A549 (cell line): ENCODE results near the gene DLGAP1. TPM values are rescaled to one million over a fixed set of nuclear protein-coding genes. Genes with fewer than 3 reads are reported as not detected.

Experiments used
- ATAC-seq, 2 experiments: fragments of 200-7000 bp in 1 of 2; fragments of >200 bp in 1 of 2; cut with Nextera tagmentation in 1 of 2; cut with Tn5 transposase in 1 of 2; 3 replicates each; pipeline versions ENCODE4 v1.8.0 to v1.9.1; 2018 to 2020; ENCODE audit warnings: mild to moderate bottlenecking in 1 of 2, moderate library complexity in 1 of 2
- CTCF ChIA-PET: fragments of 300-600 bp; sonication (Branson Sonifier 250); formaldehyde crosslinking; extraction: SDS; loops from one replicate; lab custom pipeline; 2021; ENCODE audit warnings: antibody characterized with exemption, inconsistent platforms; lab: Yijun Ruan, JAX
- POLR2A ChIA-PET: fragments of 350-600 bp; formaldehyde crosslinking; extraction: SDS; loops from one replicate; lab custom pipeline; 2021; ENCODE audit warnings: antibody characterized with exemption, inconsistent platforms; lab: Yijun Ruan, JAX
- DNase-seq, 2 experiments: peaks; one replicate each; pipeline versions ENCODE4 v3.0.0 to v3.0.0-alpha.2; 2011 to 2016; ENCODE audit warnings: low read depth in 1 of 2, low spot score in 1 of 2
- FAIRE-seq: peaks from 2 replicates; lab custom pipeline; 2011; peaks lifted over from hg19 to GRCh38; lab: Jason Lieb, UNC
- H3K27ac ChIP-seq, 2 experiments: fragments of >200 bp; sonication (Bioruptor Twin); formaldehyde crosslinking; 3 replicates each; pipeline ENCODE4 v1.5.1; 2016 to 2017
- H3K4me1 ChIP-seq: fragments of >200 bp; sonication (Bioruptor Twin); formaldehyde crosslinking; 3 replicates; pipeline ENCODE4 v1.6.1; 2016
- H3K4me2 ChIP-seq: fragments of >200 bp; sonication (Bioruptor Twin); formaldehyde crosslinking; 3 replicates; pipeline ENCODE4 v1.6.1; 2016
- H3K4me3 ChIP-seq: fragments of >200 bp; sonication (Bioruptor Twin); formaldehyde crosslinking; 3 replicates; pipeline ENCODE4 v1.5.1; 2016
- H3K9me3 ChIP-seq: fragments of >200 bp; sonication (Bioruptor Twin); formaldehyde crosslinking; 3 replicates; pipeline ENCODE4 v1.6.1; 2016
- CEBPB ChIP-seq, 2 experiments: fragments of >200 bp in 1 of 2; sonication (Bioruptor Twin) in 1 of 2; formaldehyde crosslinking in 1 of 2; IDR thresholded peaks; 2 replicates each; pipeline ENCODE4 v1.6.1; 2012 to 2016
- CHD2 ChIP-seq: fragments of 150-350 bp; IDR thresholded peaks from 2 replicates; pipeline ENCODE4 v1.6.1; 2014; ENCODE audit warnings: low read length; ENCODE audit not compliant: partially characterized antibody
- E2F6 ChIP-seq: IDR thresholded peaks from 2 replicates; pipeline ENCODE4 v1.6.1; 2012; ENCODE audit warnings: low read depth, borderline replicate concordance
- EP300 ChIP-seq, 2 experiments: fragments of >200 bp; sonication (Bioruptor Twin); formaldehyde crosslinking; IDR thresholded peaks; 2 replicates in 1 of 2; 3 replicates in 1 of 2; pipeline ENCODE4 v1.6.1; 2016 to 2017
- FOSB ChIP-seq: fragments of 250-450 bp; sonication (Bioruptor Pico); IDR thresholded peaks from 2 replicates; pipeline ENCODE4 v1.5.0; 2020; ENCODE audit warnings: mild to moderate bottlenecking, moderate library complexity
- FOSL2 ChIP-seq, 2 experiments: fragments of 450-650 bp in 1 of 2; fragments of >200 bp in 1 of 2; sonication (Bioruptor Twin) in 1 of 2; formaldehyde crosslinking; IDR thresholded peaks; 2 replicates each; pipeline versions ENCODE4 v1.5.0 to v1.6.1; 2016 to 2020; ENCODE audit warnings: mild to moderate bottlenecking in 1 of 2, moderate library complexity in 1 of 2
- GATA3 ChIP-seq: IDR thresholded peaks from 2 replicates; pipeline ENCODE4 v1.6.1; 2012; ENCODE audit warnings: borderline replicate concordance
- HOXB5 ChIP-seq: fragments of 250-450 bp; sonication (Bioruptor Pico); IDR thresholded peaks from 2 replicates; pipeline ENCODE4 v1.5.0; 2020; ENCODE audit warnings: mild to moderate bottlenecking, moderate library complexity
- JUN ChIP-seq, 2 experiments: fragments of >200 bp; sonication (Bioruptor Twin); formaldehyde crosslinking; IDR thresholded peaks; 2 replicates in 1 of 2; 3 replicates in 1 of 2; pipeline ENCODE4 v1.6.1; 2016 to 2017
- MAFK ChIP-seq: fragments of 450-650 bp; IDR thresholded peaks from 2 replicates; pipeline ENCODE4 v1.6.1; 2014; ENCODE audit not compliant: partially characterized antibody
- NFE2L2 ChIP-seq: fragments of 150-350 bp; conservative IDR thresholded peaks from 2 replicates; pipeline ENCODE4 v1.6.1; 2014; ENCODE audit warnings: low read length
- NPAS2 ChIP-seq: fragments of 250-450 bp; sonication (Bioruptor Pico); IDR thresholded peaks from 2 replicates; pipeline ENCODE4 v1.8.0; 2022; ENCODE audit warnings: mild to moderate bottlenecking, moderate library complexity, borderline replicate concordance
- PHF8 ChIP-seq: fragments of 200-600 bp; sonication (generic); IDR thresholded peaks from 2 replicates; pipeline ENCODE4 v1.6.1; 2016; ENCODE audit warnings: low read depth, mild to moderate bottlenecking, antibody characterized with exemption, moderate library complexity, borderline replicate concordance
- POLR2A ChIP-seq: IDR thresholded peaks from 2 replicates; pipeline ENCODE4 v1.6.1; 2012; ENCODE audit warnings: mild to moderate bottlenecking, low read length
- RAD21 ChIP-seq, 2 experiments: fragments of >200 bp in 1 of 2; sonication (Bioruptor Twin) in 1 of 2; formaldehyde crosslinking in 1 of 2; IDR thresholded peaks in 1 of 2; conservative IDR thresholded peaks in 1 of 2; 2 replicates in 1 of 2; 3 replicates in 1 of 2; pipeline ENCODE4 v1.6.1; 2012 to 2018; ENCODE audit warnings: inconsistent platforms in 1 of 2
- RCOR1 ChIP-seq: fragments of 150-350 bp; IDR thresholded peaks from 2 replicates; pipeline ENCODE4 v1.6.1; 2014; ENCODE audit warnings: antibody characterized with exemption, low read length, low read depth
- REST ChIP-seq: fragments of 200-600 bp; sonication (generic); IDR thresholded peaks from 2 replicates; pipeline ENCODE4 v1.6.1; 2016; ENCODE audit warnings: antibody characterized with exemption, mild to moderate bottlenecking, moderate library complexity
- SMC3 ChIP-seq: fragments of >200 bp; sonication (Bioruptor Twin); formaldehyde crosslinking; IDR thresholded peaks from 3 replicates; pipeline ENCODE4 v1.6.1; 2018; ENCODE audit warnings: inconsistent platforms
- SREBF2 ChIP-seq: fragments of 450-650 bp; IDR thresholded peaks from 2 replicates; pipeline ENCODE4 v1.6.1; 2014; ENCODE audit warnings: mild to moderate bottlenecking, moderate library complexity
- TFCP2L1 ChIP-seq: fragments of 250-450 bp; sonication (Bioruptor Pico); IDR thresholded peaks from 2 replicates; pipeline ENCODE4 v1.5.0; 2021; ENCODE audit warnings: mild to moderate bottlenecking
- ZC3H11A ChIP-seq: fragments of 450-650 bp; IDR thresholded peaks from 2 replicates; pipeline ENCODE4 v1.6.1; 2014; ENCODE audit warnings: antibody characterized with exemption, mild to moderate bottlenecking
- WGBS: methylation state at CpG from one replicate; pipeline ENCODE4 v1.1.6; 2017; ENCODE audit errors: missing lambda C conversion rate; 5-methylcytosine and 5-hydroxymethylcytosine counted together
- polyA plus RNA-seq, 4 experiments: library from polyadenylated mRNA; depleted of rRNA in 3 of 4; stranded (reverse); fragments of >200 nt; fragmentation: RNase III in 1 of 4; extraction: RNeasy Plus Mini Kit Qiagen cat#74134 plus additional on column Dnase treatment in 1 of 4; gene quantifications; 2 replicates in 3 of 4; 3 replicates in 1 of 4; pipeline ENCODE4 v1.2.3, GENCODE V29; 2011 to 2017
- TF ChIP-seq, protein P1 (sequence below): fragments of 250-450 bp; sonication (Bioruptor Pico); IDR thresholded peaks from 2 replicates; pipeline ENCODE4 v1.5.0; 2021; ENCODE audit warnings: mild to moderate bottlenecking, moderate library complexity, borderline replicate concordance
- TF ChIP-seq, protein P2 (sequence below): IDR thresholded peaks from 2 replicates; pipeline ENCODE4 v1.6.1; 2012
- TF ChIP-seq, protein P3 (sequence below): fragments of >200 bp; sonication (Bioruptor Twin); formaldehyde crosslinking; IDR thresholded peaks from 2 replicates; pipeline ENCODE4 v1.6.1; 2016
- TF ChIP-seq, protein P4 (sequence below): fragments of >200 bp; sonication (Bioruptor Twin); formaldehyde crosslinking; IDR thresholded peaks from 3 replicates; pipeline ENCODE4 v1.6.1; 2016
- TF ChIP-seq, protein P5 (sequence below): fragments of >200 bp; sonication (Bioruptor Twin); formaldehyde crosslinking; IDR thresholded peaks from 3 replicates; pipeline ENCODE4 v1.5.1; 2016

DLGAP1 gene
- polyA plus RNA-seq, 2 of the 4 experiments (the other 2 are of a cell fraction) = 0.04 to 0.12 TPM

DNA sequence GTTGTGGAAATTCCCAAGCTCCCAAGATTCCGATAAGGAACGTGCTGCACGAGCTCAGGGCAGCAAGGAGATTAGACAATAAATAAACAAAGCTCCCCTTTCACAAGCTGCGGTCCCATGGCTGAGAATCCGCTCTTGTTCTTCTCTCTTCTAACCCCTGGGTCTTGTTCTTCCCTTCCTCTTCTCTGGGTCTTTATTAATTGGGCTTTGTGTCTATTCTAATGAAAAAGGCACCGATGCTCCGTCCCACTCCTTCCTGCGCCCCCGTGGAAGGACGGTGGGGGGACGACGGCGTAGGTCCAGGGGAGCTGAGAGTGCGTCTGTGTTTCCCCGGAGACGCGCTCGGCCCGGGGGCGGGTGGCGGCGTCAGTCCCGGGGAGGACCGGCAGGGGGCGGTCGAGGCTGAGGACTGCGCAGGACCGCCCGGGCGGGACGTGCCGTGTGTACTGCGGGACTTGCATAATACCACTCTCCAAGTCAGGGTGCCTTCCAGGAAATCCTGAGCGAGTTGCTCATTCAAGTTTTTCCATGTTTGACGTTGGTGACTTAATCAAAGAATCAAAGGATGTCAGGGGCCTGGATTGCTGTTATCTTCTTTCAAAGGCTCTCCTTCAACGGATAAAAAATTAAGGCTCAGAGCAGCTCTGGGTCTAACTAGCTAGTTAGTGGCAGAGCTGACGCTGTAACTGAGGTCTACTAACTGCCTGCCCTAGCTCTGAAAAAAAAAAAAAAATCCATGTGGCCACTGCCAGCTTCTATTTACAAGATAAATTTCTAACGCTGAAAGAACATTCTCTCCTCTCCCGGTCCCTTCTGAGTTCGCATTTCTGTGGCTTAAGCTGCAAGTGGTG is 683.8 kb downstream of the DLGAP1 start:
- peak; percentile 49; the same call in 1 of the 2 replicates for TF ChIP-seq GATA3
- TF ChIP-seq RAD21 (conservative IDR thresholded peaks at IDR 0.05 in 1 of 2, IDR thresholded peaks at IDR 0.05 in 1 of 2) = peak; percentile 73 to 94
- no peak for TF ChIP-seq HOXB5 (CRISPR knock-in tag)
- TF ChIP-seq PHF8 = no peak
- TF ChIP-seq NPAS2 (CRISPR knock-in tag) = no peak
- TF ChIP-seq, protein P1, sequence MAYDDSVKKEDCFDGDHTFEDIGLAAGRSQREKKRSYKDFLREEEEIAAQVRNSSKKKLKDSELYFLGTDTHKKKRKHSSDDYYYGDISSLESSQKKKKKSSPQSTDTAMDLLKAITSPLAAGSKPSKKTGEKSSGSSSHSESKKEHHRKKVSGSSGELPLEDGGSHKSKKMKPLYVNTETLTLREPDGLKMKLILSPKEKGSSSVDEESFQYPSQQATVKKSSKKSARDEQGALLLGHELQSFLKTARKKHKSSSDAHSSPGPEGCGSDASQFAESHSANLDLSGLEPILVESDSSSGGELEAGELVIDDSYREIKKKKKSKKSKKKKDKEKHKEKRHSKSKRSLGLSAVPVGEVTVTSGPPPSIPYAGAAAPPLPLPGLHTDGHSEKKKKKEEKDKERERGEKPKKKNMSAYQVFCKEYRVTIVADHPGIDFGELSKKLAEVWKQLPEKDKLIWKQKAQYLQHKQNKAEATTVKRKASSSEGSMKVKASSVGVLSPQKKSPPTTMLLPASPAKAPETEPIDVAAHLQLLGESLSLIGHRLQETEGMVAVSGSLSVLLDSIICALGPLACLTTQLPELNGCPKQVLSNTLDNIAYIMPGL (CRISPR knock-in tag) = no peak
- TF ChIP-seq, protein P2, sequence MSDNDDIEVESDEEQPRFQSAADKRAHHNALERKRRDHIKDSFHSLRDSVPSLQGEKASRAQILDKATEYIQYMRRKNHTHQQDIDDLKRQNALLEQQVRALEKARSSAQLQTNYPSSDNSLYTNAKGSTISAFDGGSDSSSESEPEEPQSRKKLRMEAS = peak; percentile 57
- TF ChIP-seq SMC3 = peak; percentile 92
- TF ChIP-seq RCOR1 = no peak
- TF ChIP-seq POLR2A = no peak
- peak in 1 of 2 experiments; percentile 59; a peak in 1 of 5 replicates for TF ChIP-seq EP300 (IDR thresholded peaks at IDR 0.05)
- TF ChIP-seq, protein P3, sequence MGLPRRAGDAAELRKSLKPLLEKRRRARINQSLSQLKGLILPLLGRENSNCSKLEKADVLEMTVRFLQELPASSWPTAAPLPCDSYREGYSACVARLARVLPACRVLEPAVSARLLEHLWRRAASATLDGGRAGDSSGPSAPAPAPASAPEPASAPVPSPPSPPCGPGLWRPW = 0 out of 2 replicates have a peak, but pooled peaks have one; percentile 6
- no peak for TF ChIP-seq NFE2L2
- TF ChIP-seq JUN (IDR thresholded peaks at IDR 0.05) = peak in 1 of 2 experiments; percentile 64; a peak in 2 of 5 replicates
- TF ChIP-seq TFCP2L1 (CRISPR knock-in tag) = no peak
- TF ChIP-seq CEBPB (IDR thresholded peaks at IDR 0.05) = peak; percentile 71 to 87
- TF ChIP-seq SREBF2 = no peak
- TF ChIP-seq, protein P4, sequence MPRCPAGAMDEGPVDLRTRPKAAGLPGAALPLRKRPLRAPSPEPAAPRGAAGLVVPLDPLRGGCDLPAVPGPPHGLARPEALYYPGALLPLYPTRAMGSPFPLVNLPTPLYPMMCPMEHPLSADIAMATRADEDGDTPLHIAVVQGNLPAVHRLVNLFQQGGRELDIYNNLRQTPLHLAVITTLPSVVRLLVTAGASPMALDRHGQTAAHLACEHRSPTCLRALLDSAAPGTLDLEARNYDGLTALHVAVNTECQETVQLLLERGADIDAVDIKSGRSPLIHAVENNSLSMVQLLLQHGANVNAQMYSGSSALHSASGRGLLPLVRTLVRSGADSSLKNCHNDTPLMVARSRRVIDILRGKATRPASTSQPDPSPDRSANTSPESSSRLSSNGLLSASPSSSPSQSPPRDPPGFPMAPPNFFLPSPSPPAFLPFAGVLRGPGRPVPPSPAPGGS = 0 out of 3 replicates have a peak, but pooled peaks have one; percentile 62
- TF ChIP-seq E2F6 = no peak
- TF ChIP-seq MAFK = no peak
- no peak for TF ChIP-seq CHD2
- TF ChIP-seq ZC3H11A = no peak
- TF ChIP-seq, protein P5, sequence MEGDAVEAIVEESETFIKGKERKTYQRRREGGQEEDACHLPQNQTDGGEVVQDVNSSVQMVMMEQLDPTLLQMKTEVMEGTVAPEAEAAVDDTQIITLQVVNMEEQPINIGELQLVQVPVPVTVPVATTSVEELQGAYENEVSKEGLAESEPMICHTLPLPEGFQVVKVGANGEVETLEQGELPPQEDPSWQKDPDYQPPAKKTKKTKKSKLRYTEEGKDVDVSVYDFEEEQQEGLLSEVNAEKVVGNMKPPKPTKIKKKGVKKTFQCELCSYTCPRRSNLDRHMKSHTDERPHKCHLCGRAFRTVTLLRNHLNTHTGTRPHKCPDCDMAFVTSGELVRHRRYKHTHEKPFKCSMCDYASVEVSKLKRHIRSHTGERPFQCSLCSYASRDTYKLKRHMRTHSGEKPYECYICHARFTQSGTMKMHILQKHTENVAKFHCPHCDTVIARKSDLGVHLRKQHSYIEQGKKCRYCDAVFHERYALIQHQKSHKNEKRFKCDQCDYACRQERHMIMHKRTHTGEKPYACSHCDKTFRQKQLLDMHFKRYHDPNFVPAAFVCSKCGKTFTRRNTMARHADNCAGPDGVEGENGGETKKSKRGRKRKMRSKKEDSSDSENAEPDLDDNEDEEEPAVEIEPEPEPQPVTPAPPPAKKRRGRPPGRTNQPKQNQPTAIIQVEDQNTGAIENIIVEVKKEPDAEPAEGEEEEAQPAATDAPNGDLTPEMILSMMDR = peak; percentile 75
- no peak for TF ChIP-seq REST
- TF ChIP-seq FOSB (CRISPR knock-in tag) = no peak
- TF ChIP-seq FOSL2 (IDR thresholded peaks at IDR 0.05) = no peak
- peak; percentile 32; the same call in 1 of the 2 replicates for TF ChIP-seq FOSL2 (CRISPR knock-in tag; IDR thresholded peaks at IDR 0.05)
- ATAC-seq = peak; percentile 98 to 99
- peak overlapping the region; percentile 86 to 96 for H3K27ac ChIP-seq

More for the DNA sequence above, 683.8 kb downstream of the DLGAP1 start:
- Histone ChIP-seq H3K9me3 (peaks cover 6% of the 10 kb centered on the region; the same call in 2 of the 3 replicates), H3K4me2 (peak overlapping the region; percentile 88), H3K4me1 (peaks cover 34% of the 10 kb centered on the region), H3K4me3 (peak overlapping the region; percentile 32)
- peak; percentile 73 to 91 for DNase-seq
- WGBS = 4% methylated on average over 40 of the region's 40 CpGs
- POLR2A ChIA-PET = interaction anchor here (1.0 to 1.7 kb wide), 5 partner anchors 98 to 322 kb away, joined by 3 to 4 read pairs (median 3); no protein-coding TSS in a partner anchor
- no peak for FAIRE-seq
- CTCF ChIA-PET = interaction anchor here (0.6 to 4.1 kb wide), 70 partner anchors 9 to 490 kb away, joined by 3 to 45 read pairs (median 4); no protein-coding TSS in a partner anchor
